Endothelial cell (in vitro differentiated cells): Measurements from ENCODE around the gene PCDHGA9. TPM values are rescaled to one million over a fixed set of nuclear protein-coding genes. Genes with fewer than 3 reads are reported as not detected.
"Not testable (repeated sequence)": the region's sequence is repeated elsewhere in the genome, so short reads cannot be mapped to it uniquely, and the experiment has no call there.

Source experiments
- DNase-seq: peaks from one replicate; pipeline ENCODE4 v3.0.0; 2021; ENCODE audit warnings: low spot score
- H3K27ac Mint-ChIP-seq: one replicate; pipeline ENCODE4 v1.8.0; 2021; ENCODE audit warnings: mixed read lengths, inconsistent platforms; ENCODE audit not compliant: unreplicated experiment
- H3K27me3 Mint-ChIP-seq: one replicate; pipeline ENCODE4 v1.8.0; 2021; ENCODE audit warnings: mild to moderate bottlenecking, moderate library complexity, mixed read lengths, inconsistent platforms; ENCODE audit not compliant: unreplicated experiment
- H3K36me3 Mint-ChIP-seq: one replicate; pipeline ENCODE4 v1.8.0; 2021; ENCODE audit warnings: mild to moderate bottlenecking, low read depth, mixed read lengths, inconsistent platforms; ENCODE audit not compliant: unreplicated experiment
- H3K4me1 Mint-ChIP-seq: one replicate; pipeline ENCODE4 v1.8.0; 2021; ENCODE audit warnings: mild to moderate bottlenecking, mixed read lengths, inconsistent platforms; ENCODE audit not compliant: unreplicated experiment
- H3K4me3 Mint-ChIP-seq: one replicate; pipeline ENCODE4 v1.8.0; 2021; ENCODE audit warnings: mild to moderate bottlenecking, mixed read lengths, inconsistent platforms; ENCODE audit not compliant: unreplicated experiment
- H3K9me3 Mint-ChIP-seq: one replicate; pipeline ENCODE4 v1.8.0; 2021; ENCODE audit warnings: mixed read lengths, inconsistent platforms; ENCODE audit not compliant: unreplicated experiment
- total RNA-seq: library from RNA; stranded (reverse); fragmentation: NEBNext Ultra II Directional; extraction: Animal tissue kit (Norgen Biotek cat#: 25700); gene quantifications from one replicate; pipeline ENCODE4 v1.2.1, GENCODE V29; 2021; ENCODE audit not compliant: unreplicated experiment
- TF ChIP-seq, protein P1 (sequence below): fragments of 200-600 bp; sonication (generic); IDR thresholded peaks from one replicate; pipeline ENCODE4 v1.5.0; 2021; ENCODE audit warnings: antibody characterized with exemption; ENCODE audit not compliant: unreplicated experiment

The PCDHGA9 gene
- total RNA-seq, 1 donor from 2014 or later, result 3.1 TPM

GRCh38 chr5:141387557-141388311 is 14.8 kb upstream of the PCDHGA9 start, which contains the start of gene PCDHGB4:
PCDHGB4 (plus strand) TSS chr5:141387698; CDS start chr5:141387885, 187 bp downstream.
- Mint-ChIP-seq H3K27ac (peak within 1 kb of the TSS; percentile 48), H3K36me3 (peaks cover 73% of the 10 kb centered on the region), H3K9me3 (peaks cover 37% of the 10 kb centered on the region), H3K4me3 (peak within 1 kb of the TSS; percentile 81)
- H3K27me3 Mint-ChIP-seq, H3K4me1 Mint-ChIP-seq: not testable (repeated sequence)
- TF ChIP-seq, protein P1, sequence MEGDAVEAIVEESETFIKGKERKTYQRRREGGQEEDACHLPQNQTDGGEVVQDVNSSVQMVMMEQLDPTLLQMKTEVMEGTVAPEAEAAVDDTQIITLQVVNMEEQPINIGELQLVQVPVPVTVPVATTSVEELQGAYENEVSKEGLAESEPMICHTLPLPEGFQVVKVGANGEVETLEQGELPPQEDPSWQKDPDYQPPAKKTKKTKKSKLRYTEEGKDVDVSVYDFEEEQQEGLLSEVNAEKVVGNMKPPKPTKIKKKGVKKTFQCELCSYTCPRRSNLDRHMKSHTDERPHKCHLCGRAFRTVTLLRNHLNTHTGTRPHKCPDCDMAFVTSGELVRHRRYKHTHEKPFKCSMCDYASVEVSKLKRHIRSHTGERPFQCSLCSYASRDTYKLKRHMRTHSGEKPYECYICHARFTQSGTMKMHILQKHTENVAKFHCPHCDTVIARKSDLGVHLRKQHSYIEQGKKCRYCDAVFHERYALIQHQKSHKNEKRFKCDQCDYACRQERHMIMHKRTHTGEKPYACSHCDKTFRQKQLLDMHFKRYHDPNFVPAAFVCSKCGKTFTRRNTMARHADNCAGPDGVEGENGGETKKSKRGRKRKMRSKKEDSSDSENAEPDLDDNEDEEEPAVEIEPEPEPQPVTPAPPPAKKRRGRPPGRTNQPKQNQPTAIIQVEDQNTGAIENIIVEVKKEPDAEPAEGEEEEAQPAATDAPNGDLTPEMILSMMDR, result peak; percentile 13
- DNase-seq, result peak; percentile 47

DNA sequence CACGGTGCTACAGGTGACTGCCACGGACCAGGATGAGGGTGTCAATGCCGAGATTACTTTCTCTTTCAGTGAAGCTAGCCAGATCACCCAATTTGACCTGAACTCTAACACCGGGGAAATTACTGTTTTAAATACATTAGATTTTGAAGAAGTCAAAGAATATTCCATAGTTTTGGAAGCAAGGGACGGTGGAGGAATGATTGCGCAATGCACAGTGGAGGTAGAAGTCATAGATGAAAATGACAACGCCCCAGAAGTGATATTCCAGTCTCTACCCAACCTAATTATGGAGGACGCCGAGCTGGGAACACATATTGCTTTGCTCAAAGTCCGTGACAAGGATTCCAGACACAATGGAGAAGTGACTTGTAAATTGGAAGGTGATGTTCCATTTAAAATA is 13.9 kb upstream of the PCDHGA9 start:
- Mint-ChIP-seq H3K27me3 (peaks cover 8% of the 10 kb centered on the region), H3K27ac (no peak overlapping the region), H3K36me3 (peaks cover 73% of the 10 kb centered on the region), H3K9me3 (peaks cover 41% of the 10 kb centered on the region), H3K4me3 (peak overlapping the region; percentile 81), H3K4me1 (peaks cover 3% of the 10 kb centered on the region)
- TF ChIP-seq, protein P1, result no peak
- DNase-seq, result no peak

- peak overlapping the region; percentile 81 for H3K4me3 Mint-ChIP-seq
- no peak for DNase-seq
- H3K4me1 Mint-ChIP-seq, result peaks cover 3% of the 10 kb centered on the region
- peaks cover 43% of the 10 kb centered on the region for H3K9me3 Mint-ChIP-seq
- peaks cover 73% of the 10 kb centered on the region for H3K36me3 Mint-ChIP-seq
- TF ChIP-seq, protein P1, result no peak
- H3K27me3 Mint-ChIP-seq, result peaks cover 8% of the 10 kb centered on the region
- no peak overlapping the region for H3K27ac Mint-ChIP-seq
Measured at GRCh38 chr5:141389153-141390042, 13.2 kb upstream of the PCDHGA9 start.

DNA sequence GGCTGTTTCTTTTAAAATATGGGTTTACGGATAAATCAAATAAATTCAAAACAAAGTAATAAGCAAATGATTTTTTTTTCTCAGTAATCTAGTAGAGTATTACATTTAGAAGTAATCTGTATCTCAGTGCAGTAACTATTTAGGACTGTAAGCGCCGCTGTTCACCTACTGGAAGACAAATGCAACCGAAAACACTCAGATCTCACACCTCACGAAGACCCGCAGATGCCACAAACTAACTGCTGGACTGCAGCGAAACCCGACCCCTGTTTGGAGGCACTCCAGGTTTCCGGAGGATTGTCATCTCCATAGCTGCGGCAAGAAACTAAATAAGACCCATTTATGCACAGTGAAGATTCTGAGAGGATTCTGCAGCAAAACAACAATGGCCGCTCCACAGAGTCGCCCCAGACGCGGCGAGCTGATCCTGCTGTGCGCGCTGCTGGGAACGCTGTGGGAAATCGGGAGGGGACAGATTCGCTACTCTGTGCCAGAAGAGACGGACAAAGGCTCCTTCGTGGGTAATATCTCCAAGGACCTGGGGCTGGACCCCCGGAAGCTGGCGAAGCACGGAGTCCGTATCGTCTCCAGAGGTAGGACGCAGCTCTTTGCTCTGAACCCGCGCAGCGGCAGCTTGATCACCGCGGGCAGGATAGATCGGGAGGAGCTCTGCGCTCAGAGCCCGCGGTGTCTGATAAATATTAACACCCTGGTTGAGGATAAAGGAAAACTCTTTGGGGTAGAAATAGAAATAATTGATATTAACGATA is 10.0 kb upstream of the PCDHGA9 start, which contains the start of gene PCDHGA8:
TSS of gene PCDHGA8 (plus strand) at position 205 of the 770 bp plus-strand sequence. CDS start at position 386, 181 bp downstream.
- Mint-ChIP-seq H3K27ac (no peak within 1 kb of the TSS), H3K27me3 (peaks cover 4% of the 10 kb centered on the region), H3K36me3 (peaks cover 69% of the 10 kb centered on the region), H3K4me1 (peaks cover 3% of the 10 kb centered on the region), H3K9me3 (peaks cover 37% of the 10 kb centered on the region), H3K4me3 (peak within 1 kb of the TSS; percentile 56)
- TF ChIP-seq, protein P1, result no peak
- DNase-seq, result no peak
